Suprapubic skin (tissue), 3 donors: ENCODE data around the gene CD248.

Source experiments
- POLR2AphosphoS5 ChIP-seq, 3 donors: sonication (generic); formaldehyde crosslinking; IDR thresholded peaks; one replicate each; pipeline ENCODE4 v1.6.1; 2017; ENCODE audit warnings: antibody characterized with exemption in 3 of 3
- TF ChIP-seq, protein P1 (sequence below), 2 donors: fragments of 200-600 bp in 1 of 2; fragments of 450-650 bp in 1 of 2; sonication (generic) in 1 of 2; IDR thresholded peaks; one replicate each; pipeline ENCODE4 v1.5.1; 2016 to 2019; ENCODE audit warnings: antibody characterized with exemption in 2 of 2, mild to moderate bottlenecking in 1 of 2, moderate library complexity in 1 of 2

DNA sequence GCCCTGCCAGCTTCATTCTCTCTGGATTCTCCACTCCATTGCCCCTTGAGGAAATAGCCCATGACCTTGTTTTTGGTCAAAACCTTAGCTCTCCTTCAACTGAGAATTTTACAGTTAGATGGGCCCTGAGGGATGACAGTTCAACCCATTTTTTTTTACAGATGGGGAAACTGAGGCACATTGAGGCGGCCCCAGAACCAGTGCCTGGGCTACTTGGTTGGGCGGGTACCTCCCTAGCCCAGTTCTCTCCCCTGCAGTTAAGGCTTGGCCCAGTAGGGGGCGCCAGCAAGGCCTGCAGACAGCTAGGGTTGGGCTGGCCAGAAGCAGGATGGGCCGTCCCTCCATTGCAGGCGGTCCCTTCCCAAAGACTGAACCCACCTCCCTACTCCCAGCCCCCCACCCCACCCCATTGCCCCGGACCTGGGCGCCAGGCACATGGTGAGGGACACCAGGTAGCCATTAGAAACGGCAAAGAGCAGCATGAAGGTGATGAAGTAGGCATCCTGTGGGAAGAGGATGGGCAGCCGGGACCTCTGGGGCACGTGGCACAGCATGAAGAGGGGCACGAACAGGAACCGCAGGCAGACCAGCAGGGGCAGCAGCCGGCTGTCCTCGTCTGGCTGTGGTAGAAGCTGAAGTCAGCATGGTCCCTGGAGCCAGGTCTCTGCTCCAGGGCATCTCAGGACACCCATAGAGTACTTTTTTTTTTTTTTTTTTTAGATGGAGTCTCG lies 47.1 kb upstream of the CD248 start:
- TF ChIP-seq, protein P1, sequence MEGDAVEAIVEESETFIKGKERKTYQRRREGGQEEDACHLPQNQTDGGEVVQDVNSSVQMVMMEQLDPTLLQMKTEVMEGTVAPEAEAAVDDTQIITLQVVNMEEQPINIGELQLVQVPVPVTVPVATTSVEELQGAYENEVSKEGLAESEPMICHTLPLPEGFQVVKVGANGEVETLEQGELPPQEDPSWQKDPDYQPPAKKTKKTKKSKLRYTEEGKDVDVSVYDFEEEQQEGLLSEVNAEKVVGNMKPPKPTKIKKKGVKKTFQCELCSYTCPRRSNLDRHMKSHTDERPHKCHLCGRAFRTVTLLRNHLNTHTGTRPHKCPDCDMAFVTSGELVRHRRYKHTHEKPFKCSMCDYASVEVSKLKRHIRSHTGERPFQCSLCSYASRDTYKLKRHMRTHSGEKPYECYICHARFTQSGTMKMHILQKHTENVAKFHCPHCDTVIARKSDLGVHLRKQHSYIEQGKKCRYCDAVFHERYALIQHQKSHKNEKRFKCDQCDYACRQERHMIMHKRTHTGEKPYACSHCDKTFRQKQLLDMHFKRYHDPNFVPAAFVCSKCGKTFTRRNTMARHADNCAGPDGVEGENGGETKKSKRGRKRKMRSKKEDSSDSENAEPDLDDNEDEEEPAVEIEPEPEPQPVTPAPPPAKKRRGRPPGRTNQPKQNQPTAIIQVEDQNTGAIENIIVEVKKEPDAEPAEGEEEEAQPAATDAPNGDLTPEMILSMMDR (IDR thresholded peaks at IDR 0.05), result peak in 1 of 2 donors; percentile 58
- no peak for TF ChIP-seq POLR2AphosphoS5 (IDR thresholded peaks at IDR 0.05)
